GM19099 (cell line): ENCODE results near the gene ZNF366.

Experiments
- POLR2A ChIP-seq: IDR thresholded peaks from 3 replicates; pipeline ENCODE4 v1.6.1; 2011; ENCODE audit warnings: low read depth; ENCODE audit not compliant: insufficient read length; ENCODE audit errors: extremely low read depth

Gene ZNF366

GRCh38 chr5:72537166-72537565, 30.0 kb upstream of the ZNF366 start:
- TF ChIP-seq POLR2A, result no peak

- no peak for TF ChIP-seq POLR2A
These were observed 24.4 kb upstream of the ZNF366 start for GRCh38 chr5:72531496-72532190.

- TF ChIP-seq POLR2A, result no peak
These were observed 23.0 kb upstream of the ZNF366 start for GRCh38 chr5:72530196-72530595.

- no peak for TF ChIP-seq POLR2A
These were observed 22.2 kb upstream of the ZNF366 start for GRCh38 chr5:72529383-72529782.

- TF ChIP-seq POLR2A, result no peak
These were observed 18.6 kb upstream of the ZNF366 start for GRCh38 chr5:72525816-72526215.

GRCh38 chr5:72523960-72524582, 16.9 kb upstream of the ZNF366 start:
- TF ChIP-seq POLR2A, result no peak

- TF ChIP-seq POLR2A, result no peak
These were observed 15.4 kb upstream of the ZNF366 start for GRCh38 chr5:72522607-72523006.

GRCh38 chr5:72519111-72519510, 11.9 kb upstream of the ZNF366 start:
- no peak for TF ChIP-seq POLR2A

GRCh38 chr5:72518001-72518683, 10.9 kb upstream of the ZNF366 start:
- TF ChIP-seq POLR2A, result no peak

GRCh38 chr5:72516916-72517315, 9.7 kb upstream of the ZNF366 start:
- no peak for TF ChIP-seq POLR2A

GRCh38 chr5:72515211-72515610, 8.0 kb upstream of the ZNF366 start:
- TF ChIP-seq POLR2A, result no peak

- no peak for TF ChIP-seq POLR2A
These were observed 5.3 kb upstream of the ZNF366 start for GRCh38 chr5:72512593-72512860.

GRCh38 chr5:72511774-72512592, 4.8 kb upstream of the ZNF366 start:
- no peak for TF ChIP-seq POLR2A

GRCh38 chr5:72511366-72511765, 4.2 kb upstream of the ZNF366 start:
- TF ChIP-seq POLR2A, result no peak

- no peak for TF ChIP-seq POLR2A
These were observed 3.5 kb upstream of the ZNF366 start for GRCh38 chr5:72510610-72511181.
